OCI-LY1 (cell line): ENCODE measurements around the gene RAB3C.
"Not testable (repeated sequence)": the region's sequence is repeated elsewhere in the genome, so short reads cannot be mapped to it uniquely, and the experiment has no call there.

Experiments used
- CTCF ChIP-seq: fragments of 200-600 bp; sonication (generic), shearing (Covaris generic); IDR thresholded peaks from 2 replicates; pipeline ENCODE4 v1.5.1; 2017; ENCODE audit warnings: mild to moderate bottlenecking, antibody characterized with exemption, low read length, moderate library complexity, mixed read lengths
- EZH2 ChIP-seq: fragments of 200-600 bp; sonication (generic), shearing (Covaris generic); IDR thresholded peaks from 2 replicates; pipeline ENCODE4 v1.8.0; 2017; ENCODE audit warnings: borderline replicate concordance, mixed run types, mild to moderate bottlenecking, antibody characterized with exemption, low read length, moderate library complexity, mixed read lengths

- TF ChIP-seq CTCF, EZH2: not testable (repeated sequence)
Measured at GRCh38 chr5:58600613-58601012, 17.7 kb downstream of the RAB3C start.
